OCI-LY7 (cell line): ENCODE results near the gene FAM210B. TPM values are rescaled to one million over a fixed set of nuclear protein-coding genes. Genes with fewer than 3 reads are reported as not detected.

ENCODE experiments used
- BruUV-seq: library from RNA; stranded (reverse); fragments of 400-500 nt; replicated peaks from 2 replicates; lab custom pipeline; 2021; lab: Mats Ljungman, UMichigan
- CTCF ChIA-PET: fragments of 300-600 bp; sonication (Branson Sonifier 250); formaldehyde crosslinking; loops from one replicate; lab custom pipeline; 2022; ENCODE audit warnings: antibody characterized with exemption; ENCODE audit not compliant: unreplicated experiment; lab: Charles Lee
- POLR2A ChIA-PET: fragments of 300-600 bp; sonication (Branson Sonifier 250); formaldehyde crosslinking; loops from one replicate; lab custom pipeline; 2022; ENCODE audit warnings: antibody characterized with exemption; lab: Charles Lee
- DNase-seq: peaks from one replicate; pipeline ENCODE4 v3.0.0-alpha.2; 2015; ENCODE audit warnings: low spot score
- H2AFZ ChIP-seq: fragments of 200-600 bp; sonication (generic), shearing (Covaris generic); 2 replicates; pipeline ENCODE4 v1.6.1; 2014; ENCODE audit warnings: mild to moderate bottlenecking, antibody characterized with exemption, low read length, moderate library complexity
- H3K27ac ChIP-seq: fragments of 200-600 bp; sonication (generic); 2 replicates; pipeline ENCODE4 v1.5.1; 2014; ENCODE audit warnings: mixed run types, low read depth, mild to moderate bottlenecking, moderate library complexity, low read length, inconsistent platforms; ENCODE audit not compliant: poor library complexity, severe bottlenecking
- H3K36me3 ChIP-seq: fragments of 200-600 bp; sonication (generic); 2 replicates; pipeline ENCODE4 v1.6.1; 2014; ENCODE audit warnings: mild to moderate bottlenecking, antibody characterized with exemption, low read length, moderate library complexity, mixed read lengths; ENCODE audit not compliant: insufficient read depth
- H3K4me1 ChIP-seq: fragments of 200-600 bp; sonication (generic); 2 replicates; pipeline ENCODE4 v1.5.1; 2014; ENCODE audit warnings: mild to moderate bottlenecking, low read length; ENCODE audit not compliant: insufficient read depth, poor library complexity, severe bottlenecking
- H3K4me2 ChIP-seq: fragments of 200-600 bp; sonication (generic); 2 replicates; pipeline ENCODE4 v1.6.1; 2014; ENCODE audit warnings: mild to moderate bottlenecking, low read length
- H3K4me3 ChIP-seq: fragments of 200-600 bp; sonication (generic); 2 replicates; pipeline ENCODE4 v1.5.1; 2014; ENCODE audit warnings: mild to moderate bottlenecking, low read depth, low read length; ENCODE audit not compliant: poor library complexity, severe bottlenecking
- H3K79me2 ChIP-seq: fragments of 200-600 bp; sonication (generic); 2 replicates; pipeline ENCODE4 v1.6.1; 2016; ENCODE audit warnings: low read depth, mild to moderate bottlenecking, low read length, moderate library complexity, mixed read lengths; ENCODE audit not compliant: insufficient read depth
- H3K9me2 ChIP-seq: fragments of 200-600 bp; sonication (generic); 2 replicates; pipeline ENCODE4 v1.6.1; 2016; ENCODE audit warnings: mild to moderate bottlenecking, low read length, mixed read lengths; ENCODE audit not compliant: insufficient read depth
- H3K9me3 ChIP-seq: fragments of 200-600 bp; sonication (generic); 2 replicates; pipeline ENCODE4 v1.6.1; 2014; ENCODE audit warnings: mild to moderate bottlenecking, mixed run types, low read length, mixed read lengths
- H4K20me1 ChIP-seq: fragments of 200-600 bp; sonication (generic); 2 replicates; pipeline ENCODE4 v1.6.1; 2014; ENCODE audit warnings: mild to moderate bottlenecking, antibody characterized with exemption, low read length, moderate library complexity, mixed read lengths; ENCODE audit not compliant: insufficient read depth
- CTCF ChIP-seq: fragments of 200-600 bp; sonication (generic); conservative IDR thresholded peaks from 2 replicates; pipeline ENCODE4 v1.5.1; 2014; ENCODE audit warnings: mild to moderate bottlenecking, antibody characterized with exemption, low read length, moderate library complexity, mixed read lengths
- EZH2phosphoT487 ChIP-seq: fragments of 200-600 bp; sonication (generic); IDR thresholded peaks from 2 replicates; pipeline ENCODE4 v1.6.1; 2018; ENCODE audit warnings: low read depth, borderline replicate concordance, mild to moderate bottlenecking, mixed run types, antibody characterized with exemption, low read length, moderate library complexity, mixed read lengths
- intact Hi-C: fragments of 100-400 bp; cut with micrococcal nuclease; formaldehyde crosslinking; loops from one replicate; pipeline ENCODE4 v1.10.0; 2022; ENCODE audit not compliant: unreplicated experiment
- total RNA-seq, 2 experiments: library from RNA; depleted of rRNA in 1 of 2; stranded (reverse); fragments of >200 nt in 1 of 2; shearing (Covaris generic) in 1 of 2; gene quantifications; 2 replicates each; pipeline ENCODE4 v1.2.3, GENCODE V29; 2014 to 2022

Gene FAM210B
- total RNA-seq, 2 experiments from 2014 or later: 0.19 to 1.3 TPM

DNA sequence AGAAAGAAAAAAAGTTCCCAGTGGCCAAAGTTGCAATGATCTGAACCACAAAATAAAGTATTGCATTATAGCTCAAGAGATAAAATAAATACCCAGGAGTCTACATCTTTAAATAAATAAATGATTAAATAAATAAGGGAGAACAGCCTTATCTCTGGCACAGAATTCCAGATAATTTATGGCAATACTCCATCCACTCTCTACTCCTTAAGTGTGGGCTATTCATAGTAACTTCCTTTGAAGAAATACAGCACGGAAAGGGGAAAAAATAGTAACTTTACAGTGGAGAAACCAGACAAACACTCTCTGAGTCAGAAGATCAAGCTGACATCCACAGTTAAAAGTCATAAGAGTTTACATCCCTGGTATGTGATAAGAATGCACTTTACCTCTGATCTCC, 21.6 kb downstream of the FAM210B start:
- BruUV-seq: no TSS peak
- no peaks in the 10 kb centered on the region for H3K9me3 ChIP-seq
- H2AFZ ChIP-seq: no peak overlapping the region
- intact Hi-C loops: no loop called here
- H3K27ac ChIP-seq: no peak overlapping the region
- DNase-seq: no peak
- ChIA-PET CTCF (no interaction called here), POLR2A (interaction anchor here (0.6 to 0.7 kb wide), 2 partner anchors 12 to 745 kb away, joined by 3 to 4 read pairs; no protein-coding TSS in a partner anchor)
- H3K79me2 ChIP-seq: peaks cover 76% of the 10 kb centered on the region
- H3K36me3 ChIP-seq: peaks cover 99% of the 10 kb centered on the region
- H3K9me2 ChIP-seq: no peaks in the 10 kb centered on the region
- TF ChIP-seq EZH2phosphoT487 (no peak), CTCF (no peak)
- no peak overlapping the region for H3K4me3 ChIP-seq
- no peak overlapping the region for H3K4me2 ChIP-seq
- H4K20me1 ChIP-seq: peaks cover 21% of the 10 kb centered on the region
- peaks cover 5% of the 10 kb centered on the region for H3K4me1 ChIP-seq

- H2AFZ ChIP-seq: no peak overlapping the region
- H3K9me2 ChIP-seq: no peaks in the 10 kb centered on the region
- no peak overlapping the region for H3K4me3 ChIP-seq
- no peak overlapping the region for H3K4me2 ChIP-seq
- TF ChIP-seq CTCF (no peak), EZH2phosphoT487 (no peak)
- BruUV-seq: no TSS peak
- H3K36me3 ChIP-seq: peaks cover 99% of the 10 kb centered on the region
- no peak overlapping the region for H3K27ac ChIP-seq
- CTCF ChIA-PET: no interaction called here
- intact Hi-C loops: no loop called here
- POLR2A ChIA-PET: interaction anchor here (0.7 kb wide), 1 partner anchor 9 kb away, joined by 3 read pairs; no protein-coding TSS in a partner anchor
- peaks cover 21% of the 10 kb centered on the region for H4K20me1 ChIP-seq
- no peaks in the 10 kb centered on the region for H3K9me3 ChIP-seq
- H3K79me2 ChIP-seq: peaks cover 74% of the 10 kb centered on the region
- peaks cover 5% of the 10 kb centered on the region for H3K4me1 ChIP-seq
- DNase-seq: no peak
Observed at GRCh38 chr20:56381501-56381900, 22.7 kb downstream of the FAM210B start.

DNA sequence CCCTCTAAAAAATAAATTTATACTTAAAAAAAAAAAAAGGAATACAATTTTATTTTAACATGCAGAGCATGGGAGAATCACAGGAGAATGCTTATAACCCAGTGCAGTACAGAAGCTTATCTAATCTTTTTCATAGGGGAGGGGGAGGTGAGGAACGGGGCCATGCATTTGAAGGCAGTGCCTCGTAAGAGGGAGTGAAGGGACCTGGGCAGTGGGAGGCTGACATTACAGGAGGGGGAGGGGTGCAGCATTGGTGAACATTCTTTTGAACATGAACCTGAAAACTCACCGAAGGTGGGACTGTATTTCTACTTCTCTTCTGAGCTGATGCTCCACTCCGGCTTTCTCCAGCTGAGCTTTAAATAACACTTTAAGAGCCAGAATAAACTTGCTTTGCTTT, 23.9 kb downstream of the FAM210B start:
- peaks cover 99% of the 10 kb centered on the region for H3K36me3 ChIP-seq
- H3K4me1 ChIP-seq: peaks cover 5% of the 10 kb centered on the region
- H3K9me3 ChIP-seq: no peaks in the 10 kb centered on the region
- CTCF ChIA-PET: no interaction called here
- no peak overlapping the region for H3K4me3 ChIP-seq
- H3K27ac ChIP-seq: no peak overlapping the region
- no peak overlapping the region for H2AFZ ChIP-seq
- no peak overlapping the region for H3K4me2 ChIP-seq
- BruUV-seq: no TSS peak
- H4K20me1 ChIP-seq: peaks cover 21% of the 10 kb centered on the region
- no peaks in the 10 kb centered on the region for H3K9me2 ChIP-seq
- peaks cover 74% of the 10 kb centered on the region for H3K79me2 ChIP-seq
- POLR2A ChIA-PET: no interaction called here
- intact Hi-C loops: no loop called here
- TF ChIP-seq EZH2phosphoT487 (no peak), CTCF (no peak)
- DNase-seq: no peak
